Measurements from ENCODE around the gene IPO13. TPM values are rescaled to one million over a fixed set of nuclear protein-coding genes. Genes with fewer than 3 reads are reported as not detected.

Gene IPO13
- total and polyA plus RNA-seq, 2 experiments from 2014 or later: 20.6 to 30.7 TPM

DNA sequence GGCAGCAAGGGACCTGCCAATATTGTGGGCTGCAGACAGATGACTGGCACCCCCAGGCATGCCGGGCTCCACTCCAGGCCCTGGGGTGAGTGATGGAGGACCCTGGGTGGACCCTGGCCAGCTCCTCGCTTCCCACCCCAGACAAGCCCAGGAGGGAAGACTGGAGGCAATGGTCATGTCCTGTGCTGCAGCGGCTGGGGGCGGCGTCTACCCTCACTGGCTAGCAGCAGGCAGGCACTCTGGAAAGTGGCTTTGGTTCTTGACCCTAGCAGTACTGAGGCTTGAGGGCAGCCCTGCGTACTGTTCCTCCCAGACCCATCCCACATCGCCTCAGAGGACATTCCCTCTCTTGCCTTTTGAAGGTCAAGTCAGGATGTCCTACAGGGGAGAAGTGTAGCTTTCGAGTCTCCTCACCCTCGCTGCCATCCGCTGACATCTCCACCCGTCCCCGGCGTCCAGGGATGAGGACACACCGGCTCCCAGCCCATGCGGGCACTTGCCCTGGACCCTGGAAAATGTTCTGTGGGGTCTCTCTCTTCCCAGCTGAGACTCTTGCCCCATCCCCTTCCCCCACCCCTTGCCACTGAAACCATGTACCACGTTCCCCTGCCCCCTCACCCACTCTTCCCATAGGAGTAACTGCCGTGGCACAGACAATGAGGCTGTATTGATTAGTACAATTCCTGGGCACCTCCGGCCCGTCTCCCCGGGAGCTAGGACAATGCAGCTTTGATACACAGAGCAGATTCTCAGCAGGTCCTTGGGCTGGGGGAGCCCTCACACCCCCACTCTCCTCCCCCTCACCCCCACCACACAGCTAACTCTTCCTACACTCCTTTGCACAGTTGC is 69.5 kb downstream of the IPO13 start:
- no peaks in the 10 kb centered on the region for H3K79me2 ChIP-seq
- DNase-seq (ENCODE audit: low spot score): no peak
- H3K4me2 ChIP-seq: no peak overlapping the region
- H3K9me3 ChIP-seq (ENCODE audit: low read depth): no peaks in the 10 kb centered on the region
- no peak overlapping the region for H3K27ac ChIP-seq
- no peak for TF ChIP-seq EZH2phosphoT487 (IDR thresholded peaks at IDR 0.05; ENCODE audit: low read depth, severe bottlenecking, unreplicated experiment)
- TF ChIP-seq, protein P1, sequence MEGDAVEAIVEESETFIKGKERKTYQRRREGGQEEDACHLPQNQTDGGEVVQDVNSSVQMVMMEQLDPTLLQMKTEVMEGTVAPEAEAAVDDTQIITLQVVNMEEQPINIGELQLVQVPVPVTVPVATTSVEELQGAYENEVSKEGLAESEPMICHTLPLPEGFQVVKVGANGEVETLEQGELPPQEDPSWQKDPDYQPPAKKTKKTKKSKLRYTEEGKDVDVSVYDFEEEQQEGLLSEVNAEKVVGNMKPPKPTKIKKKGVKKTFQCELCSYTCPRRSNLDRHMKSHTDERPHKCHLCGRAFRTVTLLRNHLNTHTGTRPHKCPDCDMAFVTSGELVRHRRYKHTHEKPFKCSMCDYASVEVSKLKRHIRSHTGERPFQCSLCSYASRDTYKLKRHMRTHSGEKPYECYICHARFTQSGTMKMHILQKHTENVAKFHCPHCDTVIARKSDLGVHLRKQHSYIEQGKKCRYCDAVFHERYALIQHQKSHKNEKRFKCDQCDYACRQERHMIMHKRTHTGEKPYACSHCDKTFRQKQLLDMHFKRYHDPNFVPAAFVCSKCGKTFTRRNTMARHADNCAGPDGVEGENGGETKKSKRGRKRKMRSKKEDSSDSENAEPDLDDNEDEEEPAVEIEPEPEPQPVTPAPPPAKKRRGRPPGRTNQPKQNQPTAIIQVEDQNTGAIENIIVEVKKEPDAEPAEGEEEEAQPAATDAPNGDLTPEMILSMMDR (IDR thresholded peaks at IDR 0.05; ENCODE audit: poor library complexity): no peak
- TF ChIP-seq EZH2 (IDR thresholded peaks at IDR 0.05; ENCODE audit: borderline replicate concordance): no peak
- H3K27me3 ChIP-seq: no peaks in the 10 kb centered on the region
- H3K4me3 ChIP-seq: no peak overlapping the region
- no peaks in the 10 kb centered on the region for H3K9me2 ChIP-seq (replicated peaks; ENCODE audit: insufficient read depth)
- H3K36me3 ChIP-seq (replicated peaks; ENCODE audit: insufficient read depth, low read depth): no peaks in the 10 kb centered on the region
- H4K20me1 ChIP-seq (ENCODE audit: insufficient read depth, poor library complexity, severe bottlenecking): no peaks in the 10 kb centered on the region
- 84% methylated on average over 13 of the region's 20 CpGs for WGBS (ENCODE audit: low lambda C conversion rate, missing lambda C conversion rate)
- H2AFZ ChIP-seq: no peak overlapping the region
- no peaks in the 10 kb centered on the region for H3K4me1 ChIP-seq (ENCODE audit: insufficient read depth)

DNA sequence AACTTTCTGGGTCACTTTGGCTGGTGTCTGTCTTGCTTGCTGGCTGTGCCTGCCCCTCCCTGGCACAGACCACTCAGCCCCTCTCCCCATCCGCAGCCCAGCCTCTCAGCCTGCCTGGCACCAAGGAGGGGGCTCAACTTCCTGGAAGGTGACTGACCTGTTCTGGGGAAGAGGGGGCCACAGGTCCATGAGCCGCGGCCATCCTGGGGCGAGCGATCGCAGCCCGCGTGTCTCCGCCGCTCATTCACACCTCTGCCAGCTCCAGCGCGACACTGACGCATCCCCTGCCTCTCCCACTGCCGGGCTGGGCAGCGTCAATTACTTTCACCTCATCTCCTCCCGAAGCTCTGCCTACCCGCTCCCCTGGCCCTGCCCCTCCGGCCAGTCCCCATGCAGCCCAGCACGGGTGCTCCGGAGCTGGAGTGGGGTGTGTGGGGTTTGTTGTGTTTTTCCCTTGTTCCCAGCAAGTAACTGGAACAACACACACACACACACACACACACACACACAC is 70.2 kb downstream of the IPO13 start:
- no peak overlapping the region for H3K4me3 ChIP-seq
- no peak for DNase-seq (ENCODE audit: low spot score)
- H4K20me1 ChIP-seq (ENCODE audit: insufficient read depth, poor library complexity, severe bottlenecking): no peaks in the 10 kb centered on the region
- 88% methylated on average over 17 of the region's 20 CpGs for WGBS (ENCODE audit: low lambda C conversion rate, missing lambda C conversion rate)
- H3K36me3 ChIP-seq (replicated peaks; ENCODE audit: insufficient read depth, low read depth): no peaks in the 10 kb centered on the region
- no peaks in the 10 kb centered on the region for H3K79me2 ChIP-seq
- no peak overlapping the region for H3K27ac ChIP-seq
- H2AFZ ChIP-seq: no peak overlapping the region
- TF ChIP-seq EZH2phosphoT487 (IDR thresholded peaks at IDR 0.05; ENCODE audit: low read depth, severe bottlenecking, unreplicated experiment) (no peak), EZH2 (IDR thresholded peaks at IDR 0.05; ENCODE audit: borderline replicate concordance) (no peak)
- TF ChIP-seq, protein P1 (IDR thresholded peaks at IDR 0.05; ENCODE audit: poor library complexity): no peak
- H3K9me3 ChIP-seq (ENCODE audit: low read depth): no peaks in the 10 kb centered on the region
- no peak overlapping the region for H3K4me2 ChIP-seq
- no peaks in the 10 kb centered on the region for H3K9me2 ChIP-seq (replicated peaks; ENCODE audit: insufficient read depth)
- no peaks in the 10 kb centered on the region for H3K4me1 ChIP-seq (ENCODE audit: insufficient read depth)
- no peaks in the 10 kb centered on the region for H3K27me3 ChIP-seq

Other genes starting within 250 kb of the IPO13 start
- gene ST3GAL3, start 239.4 kb upstream of the IPO13 start, total RNA-seq: 6.2 and 7.1 TPM in 2 replicates
- 6.3 and 7.7 TPM in 2 replicates for gene ST3GAL3, start 239.4 kb upstream of the IPO13 start, polyA plus RNA-seq
- 0.80 TPM in 1 of 2 replicates, not detected in the other for gene ARTN, start 13.1 kb upstream of the IPO13 start, total RNA-seq
- gene ARTN, start 13.1 kb upstream of the IPO13 start, polyA plus RNA-seq: 2.1 and 3.2 TPM in 2 replicates
- 18.6 and 31.5 TPM in 2 replicates for gene DPH2, start 23.1 kb downstream of the IPO13 start, total RNA-seq
- 20.2 and 21.5 TPM in 2 replicates for gene DPH2, start 23.1 kb downstream of the IPO13 start, polyA plus RNA-seq
- 195 and 216 TPM in 2 replicates for gene ATP6V0B, start 28.0 kb downstream of the IPO13 start, total RNA-seq
- 338 and 366 TPM in 2 replicates for gene ATP6V0B, start 28.0 kb downstream of the IPO13 start, polyA plus RNA-seq
- 45.7 and 48.2 TPM in 2 replicates for gene B4GALT2, start 32.3 kb downstream of the IPO13 start, total RNA-seq
- gene B4GALT2, start 32.3 kb downstream of the IPO13 start, polyA plus RNA-seq: 68.8 and 73.8 TPM in 2 replicates
- 11.0 and 13.2 TPM in 2 replicates for gene CCDC24, start 44.6 kb downstream of the IPO13 start, total RNA-seq
- 23.7 and 27.7 TPM in 2 replicates for gene CCDC24, start 44.6 kb downstream of the IPO13 start, polyA plus RNA-seq
- gene SLC6A9, start 84.5 kb downstream of the IPO13 start, total RNA-seq: 13.5 and 14.6 TPM in 2 replicates
- gene SLC6A9, start 84.5 kb downstream of the IPO13 start, polyA plus RNA-seq: 24.9 and 25.3 TPM in 2 replicates
- 0.08 TPM in 1 of 2 replicates, not detected in the other for gene KLF17, start 171.9 kb downstream of the IPO13 start, total RNA-seq
- not detected in 2 replicates for gene KLF17, start 171.9 kb downstream of the IPO13 start, polyA plus RNA-seq
- not detected in 2 replicates for gene KLF18, start 194.7 kb downstream of the IPO13 start, total RNA-seq
- not detected in 2 replicates for gene KLF18, start 194.7 kb downstream of the IPO13 start, polyA plus RNA-seq

Measured in hepatocyte (in vitro differentiated cells).